ENCODE measurements around the gene BYSL. TPM values are rescaled to one million over a fixed set of nuclear protein-coding genes. Genes with fewer than 3 reads are reported as not detected.

Gene BYSL
- polyA plus RNA-seq, 2 of the 4 experiments (the other 2 are of a cell fraction), result 28.8 to 61.8 TPM

- peak overlapping the region; percentile 95 to 97 for H3K27ac ChIP-seq
- CTCF ChIA-PET, result interaction anchor here (0.8 to 2.8 kb wide), 7 partner anchors 8 to 182 kb away, joined by 3 to 11 read pairs (median 4); partner anchors contain the start of genes BYSL and MED20
- POLR2A ChIA-PET, result interaction anchor here (0.8 to 2.8 kb wide), 5 partner anchors 25 to 180 kb away, joined by 3 to 12 read pairs (median 4); partner anchors contain the start of genes CCND3 and TOMM6
- no peaks in the 10 kb centered on the region for H3K9me3 ChIP-seq
- H3K4me1 ChIP-seq, result peaks cover 79% of the 10 kb centered on the region
- ATAC-seq, result peak; percentile 85 to 91
- DNase-seq (ENCODE audit: low read depth in 1 of 2, low spot score in 1 of 2), result peak; percentile 44 to 97
- peak overlapping the region; percentile 18; the same call in 1 of the 3 replicates for H3K4me3 ChIP-seq
- H3K4me2 ChIP-seq, result peak overlapping the region; percentile 80
- FAIRE-seq, result no peak
- 4% methylated on average over 7 of the region's 7 CpGs for WGBS (ENCODE audit: missing lambda C conversion rate)
- TF ChIP-seq, protein P1, sequence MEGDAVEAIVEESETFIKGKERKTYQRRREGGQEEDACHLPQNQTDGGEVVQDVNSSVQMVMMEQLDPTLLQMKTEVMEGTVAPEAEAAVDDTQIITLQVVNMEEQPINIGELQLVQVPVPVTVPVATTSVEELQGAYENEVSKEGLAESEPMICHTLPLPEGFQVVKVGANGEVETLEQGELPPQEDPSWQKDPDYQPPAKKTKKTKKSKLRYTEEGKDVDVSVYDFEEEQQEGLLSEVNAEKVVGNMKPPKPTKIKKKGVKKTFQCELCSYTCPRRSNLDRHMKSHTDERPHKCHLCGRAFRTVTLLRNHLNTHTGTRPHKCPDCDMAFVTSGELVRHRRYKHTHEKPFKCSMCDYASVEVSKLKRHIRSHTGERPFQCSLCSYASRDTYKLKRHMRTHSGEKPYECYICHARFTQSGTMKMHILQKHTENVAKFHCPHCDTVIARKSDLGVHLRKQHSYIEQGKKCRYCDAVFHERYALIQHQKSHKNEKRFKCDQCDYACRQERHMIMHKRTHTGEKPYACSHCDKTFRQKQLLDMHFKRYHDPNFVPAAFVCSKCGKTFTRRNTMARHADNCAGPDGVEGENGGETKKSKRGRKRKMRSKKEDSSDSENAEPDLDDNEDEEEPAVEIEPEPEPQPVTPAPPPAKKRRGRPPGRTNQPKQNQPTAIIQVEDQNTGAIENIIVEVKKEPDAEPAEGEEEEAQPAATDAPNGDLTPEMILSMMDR (IDR thresholded peaks at IDR 0.05), result no peak
- TF ChIP-seq, protein P2, sequence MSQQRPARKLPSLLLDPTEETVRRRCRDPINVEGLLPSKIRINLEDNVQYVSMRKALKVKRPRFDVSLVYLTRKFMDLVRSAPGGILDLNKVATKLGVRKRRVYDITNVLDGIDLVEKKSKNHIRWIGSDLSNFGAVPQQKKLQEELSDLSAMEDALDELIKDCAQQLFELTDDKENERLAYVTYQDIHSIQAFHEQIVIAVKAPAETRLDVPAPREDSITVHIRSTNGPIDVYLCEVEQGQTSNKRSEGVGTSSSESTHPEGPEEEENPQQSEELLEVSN (IDR thresholded peaks at IDR 0.05; ENCODE audit: borderline replicate concordance, low read depth), result no peak
- TF ChIP-seq RNF2 (IDR thresholded peaks at IDR 0.05; ENCODE audit: borderline replicate concordance, low read depth) (no peak), CHD2 (IDR thresholded peaks at IDR 0.05; ENCODE audit: low read length, partially characterized antibody) (no peak), HMGXB4 (CRISPR knock-in tag; IDR thresholded peaks at IDR 0.05; ENCODE audit: borderline replicate concordance) (no peak), JUNB (IDR thresholded peaks at IDR 0.05) (peak; percentile 47), TFCP2L1 (CRISPR knock-in tag; IDR thresholded peaks at IDR 0.05) (no peak), KDM1A (IDR thresholded peaks at IDR 0.05; ENCODE audit: low read depth) (no peak), PHF8 (IDR thresholded peaks at IDR 0.05; ENCODE audit: borderline replicate concordance, low read depth) (no peak), KDM5A (IDR thresholded peaks at IDR 0.05) (no peak), BHLHE40 (IDR thresholded peaks at IDR 0.05; ENCODE audit: low read depth, low read length) (no peak), GATA3 (IDR thresholded peaks at IDR 0.05; ENCODE audit: borderline replicate concordance) (peak; percentile 93), MAFK (IDR thresholded peaks at IDR 0.05; ENCODE audit: partially characterized antibody) (peak; percentile 99), EHMT2 (IDR thresholded peaks at IDR 0.05; ENCODE audit: low read depth) (no peak), POLR2AphosphoS2 (conservative IDR thresholded peaks at IDR 0.05; ENCODE audit: low read length) (no peak), CHD4 (IDR thresholded peaks at IDR 0.05; ENCODE audit: borderline replicate concordance) (no peak), HEYL (CRISPR knock-in tag; IDR thresholded peaks at IDR 0.05) (no peak), PBX3 (IDR thresholded peaks at IDR 0.05) (no peak), MAZ (IDR thresholded peaks at IDR 0.05; ENCODE audit: borderline replicate concordance, low read depth, low read length) (no peak), HOXA7 (CRISPR knock-in tag; IDR thresholded peaks at IDR 0.05) (0 out of 2 replicates have a peak, but pooled peaks have one; percentile 51), NFE2L2 (conservative IDR thresholded peaks at IDR 0.05; ENCODE audit: low read length) (peak; percentile 75), BCL3 (IDR thresholded peaks at IDR 0.05) (0 out of 3 replicates have a peak, but pooled peaks have one; percentile 60), JUN (IDR thresholded peaks at IDR 0.05) (peak; percentile 89), FOSB (CRISPR knock-in tag; IDR thresholded peaks at IDR 0.05) (no peak), SMC3 (IDR thresholded peaks at IDR 0.05) (peak; percentile 27; the same call in 1 of the 3 replicates), HOXB5 (CRISPR knock-in tag; IDR thresholded peaks at IDR 0.05) (no peak), NR3C1 (IDR thresholded peaks at IDR 0.05) (no peak)
- TF ChIP-seq, protein P3, sequence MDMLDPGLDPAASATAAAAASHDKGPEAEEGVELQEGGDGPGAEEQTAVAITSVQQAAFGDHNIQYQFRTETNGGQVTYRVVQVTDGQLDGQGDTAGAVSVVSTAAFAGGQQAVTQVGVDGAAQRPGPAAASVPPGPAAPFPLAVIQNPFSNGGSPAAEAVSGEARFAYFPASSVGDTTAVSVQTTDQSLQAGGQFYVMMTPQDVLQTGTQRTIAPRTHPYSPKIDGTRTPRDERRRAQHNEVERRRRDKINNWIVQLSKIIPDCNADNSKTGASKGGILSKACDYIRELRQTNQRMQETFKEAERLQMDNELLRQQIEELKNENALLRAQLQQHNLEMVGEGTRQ (IDR thresholded peaks at IDR 0.05), result no peak
- TF ChIP-seq, protein P4, sequence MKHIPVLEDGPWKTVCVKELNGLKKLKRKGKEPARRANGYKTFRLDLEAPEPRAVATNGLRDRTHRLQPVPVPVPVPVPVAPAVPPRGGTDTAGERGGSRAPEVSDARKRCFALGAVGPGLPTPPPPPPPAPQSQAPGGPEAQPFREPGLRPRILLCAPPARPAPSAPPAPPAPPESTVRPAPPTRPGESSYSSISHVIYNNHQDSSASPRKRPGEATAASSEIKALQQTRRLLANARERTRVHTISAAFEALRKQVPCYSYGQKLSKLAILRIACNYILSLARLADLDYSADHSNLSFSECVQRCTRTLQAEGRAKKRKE (CRISPR knock-in tag; IDR thresholded peaks at IDR 0.05; ENCODE audit: low read depth), result peak; percentile 70; the same call in 1 of the 2 replicates
- TF ChIP-seq, protein P5, sequence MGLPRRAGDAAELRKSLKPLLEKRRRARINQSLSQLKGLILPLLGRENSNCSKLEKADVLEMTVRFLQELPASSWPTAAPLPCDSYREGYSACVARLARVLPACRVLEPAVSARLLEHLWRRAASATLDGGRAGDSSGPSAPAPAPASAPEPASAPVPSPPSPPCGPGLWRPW (IDR thresholded peaks at IDR 0.05), result 0 out of 2 replicates have a peak, but pooled peaks have one; percentile 5
These were observed 46.3 kb downstream of the BYSL start for GRCh38 chr6:41967312-41968287.
